Natural killer cell (primary cell): ENCODE results near the gene NKD1. TPM values are rescaled to one million over a fixed set of nuclear protein-coding genes. Genes with fewer than 3 reads are reported as not detected.

ENCODE experiments used
- ATAC-seq, 3 donors: fragments of 150-1000 bp in 2 of 3; fragments of 200-7000 bp in 1 of 3; cut with Tn5 transposase; 1 replicate in 1 of 3; 2 replicates in 2 of 3; pipeline ENCODE4 v1.10.0; 2021; ENCODE audit warnings: mild to moderate bottlenecking in 2 of 3, moderate library complexity in 2 of 3
- DNase-seq, 2 donors: peaks; one replicate each; pipeline versions ENCODE4 v3.0.0 to v3.0.0-alpha.2; 2013 to 2021; ENCODE audit warnings: mixed read lengths in 1 of 2
- H3K27ac ChIP-seq: one replicate; pipeline ENCODE4 v1.5.1; 2013; ENCODE audit warnings: mild to moderate bottlenecking, low read length
- H3K27me3 ChIP-seq: one replicate; pipeline ENCODE4 v1.6.1; 2013; ENCODE audit warnings: low read length; ENCODE audit not compliant: control insufficient read depth, insufficient read depth
- H3K36me3 ChIP-seq: one replicate; pipeline ENCODE4 v1.6.1; 2013; ENCODE audit warnings: low read length; ENCODE audit not compliant: control insufficient read depth, insufficient read depth
- H3K4me1 ChIP-seq: one replicate; pipeline ENCODE4 v1.6.1; 2013; ENCODE audit warnings: low read length; ENCODE audit not compliant: control insufficient read depth, insufficient read depth
- H3K4me3 ChIP-seq: one replicate; pipeline ENCODE4 v1.5.1; 2013; ENCODE audit warnings: low read length
- H3K9me3 ChIP-seq: one replicate; pipeline ENCODE4 v1.6.1; 2013; ENCODE audit warnings: low read length; ENCODE audit not compliant: control insufficient read depth, insufficient read depth
- H3K27ac Mint-ChIP-seq, 2 donors: one replicate each; pipeline ENCODE4 v1.8.0; 2022; ENCODE audit warnings: mild to moderate bottlenecking in 2 of 2, mixed read lengths in 2 of 2, moderate library complexity in 1 of 2
- H3K27me3 Mint-ChIP-seq, 2 donors: one replicate each; pipeline ENCODE4 v1.8.0; 2022; ENCODE audit warnings: low read depth in 2 of 2, mixed read lengths in 2 of 2
- H3K36me3 Mint-ChIP-seq: one replicate; pipeline ENCODE4 v1.8.0; 2022; ENCODE audit warnings: mixed read lengths
- H3K4me1 Mint-ChIP-seq, 2 donors: one replicate each; pipeline ENCODE4 v1.8.0; 2022; ENCODE audit warnings: mixed read lengths in 2 of 2
- H3K4me3 Mint-ChIP-seq: one replicate; pipeline ENCODE4 v1.8.0; 2022; ENCODE audit warnings: mild to moderate bottlenecking, moderate library complexity, mixed read lengths
- H3K9me3 Mint-ChIP-seq, 2 donors: one replicate each; pipeline ENCODE4 v1.8.0; 2022; ENCODE audit warnings: mixed read lengths in 2 of 2
- CTCF ChIP-seq: fragments of 200-600 bp; IDR thresholded peaks from one replicate; pipeline ENCODE4 v1.8.0; 2022; ENCODE audit warnings: antibody characterized with exemption
- WGBS: methylation state at CpG from one replicate; pipeline ENCODE4 v1.1.7; 2013; ENCODE audit warnings: missing lambda C conversion rate; ENCODE audit not compliant: insufficient coverage; 5-methylcytosine and 5-hydroxymethylcytosine counted together
- intact Hi-C: fragments of 100-400 bp; cut with micrococcal nuclease; formaldehyde crosslinking; loops from one replicate; pipeline ENCODE4 v1.14.2; 2022
- total RNA-seq, 4 donors: library from RNA; stranded (reverse); fragments of 120-200 nt in 1 of 4; gene quantifications; one replicate each; pipeline versions ENCODE4 v1.2.3 to v1.2.4, GENCODE V29; 2013 to 2022

NKD1 gene
- total RNA-seq, 3 donors from 2014 or later (not counting 1 experiment from before 2014, with no cell fraction given) = 0.75 to 1.5 (median 1.0) TPM

GRCh38 chr16:50607051-50607431, 58.8 kb downstream of the NKD1 start:
- no peak overlapping the region for H3K4me3 ChIP-seq
- H3K9me3 Mint-ChIP-seq = no peaks in the 10 kb centered on the region
- H3K27me3 Mint-ChIP-seq = no peaks in the 10 kb centered on the region
- no peak overlapping the region for H3K4me3 Mint-ChIP-seq
- no peak overlapping the region for H3K27ac ChIP-seq
- WGBS = 93% methylated on average over 3 of the region's 3 CpGs
- peaks cover 8% of the 10 kb centered on the region for H3K4me1 ChIP-seq
- no peaks in the 10 kb centered on the region for H3K36me3 ChIP-seq
- H3K27me3 ChIP-seq = no peaks in the 10 kb centered on the region
- TF ChIP-seq CTCF = no peak
- H3K9me3 ChIP-seq = no peaks in the 10 kb centered on the region
- no peak overlapping the region for H3K27ac Mint-ChIP-seq
- H3K36me3 Mint-ChIP-seq = no peaks in the 10 kb centered on the region
- ATAC-seq (no peak), DNase-seq (no peak)
- peaks cover 0 to 14% of the 10 kb centered on the region in 2 donors for H3K4me1 Mint-ChIP-seq
- intact Hi-C loops = no loop called here

GRCh38 chr16:50607447-50607846, 59.3 kb downstream of the NKD1 start:
- H3K27ac Mint-ChIP-seq = no peak overlapping the region
- Histone ChIP-seq H3K4me1 (peaks cover 4% of the 10 kb centered on the region), H3K9me3 (no peaks in the 10 kb centered on the region), H3K27ac (no peak overlapping the region), H3K4me3 (no peak overlapping the region), H3K27me3 (no peaks in the 10 kb centered on the region), H3K36me3 (no peaks in the 10 kb centered on the region)
- no peak overlapping the region for H3K4me3 Mint-ChIP-seq
- TF ChIP-seq CTCF = no peak
- H3K4me1 Mint-ChIP-seq = peaks cover 0 to 12% of the 10 kb centered on the region in 2 donors
- peaks cover 0 to 2% of the 10 kb centered on the region in 2 donors for H3K27me3 Mint-ChIP-seq
- no peaks in the 10 kb centered on the region for H3K36me3 Mint-ChIP-seq
- intact Hi-C loops = no loop called here
- 79% methylated on average over 3 of the region's 4 CpGs for WGBS
- H3K9me3 Mint-ChIP-seq = no peaks in the 10 kb centered on the region
- DNase-seq = no peak
- ATAC-seq = no peak

GRCh38 chr16:50607970-50608557, 59.9 kb downstream of the NKD1 start:
- Histone ChIP-seq H3K4me1 (no peaks in the 10 kb centered on the region), H3K36me3 (no peaks in the 10 kb centered on the region), H3K4me3 (no peak overlapping the region), H3K9me3 (no peaks in the 10 kb centered on the region), H3K27ac (no peak overlapping the region), H3K27me3 (no peaks in the 10 kb centered on the region)
- 95% methylated on average over 14 of the region's 14 CpGs for WGBS
- Mint-ChIP-seq H3K9me3 (no peaks in the 10 kb centered on the region), H3K27ac (no peak overlapping the region), H3K4me3 (no peak overlapping the region), H3K4me1 (peaks cover 0 to 8% of the 10 kb centered on the region in 2 donors), H3K36me3 (no peaks in the 10 kb centered on the region), H3K27me3 (peaks cover 0 to 7% of the 10 kb centered on the region in 2 donors)
- no peak for TF ChIP-seq CTCF
- DNase-seq (no peak), ATAC-seq (no peak)
- intact Hi-C loops = no loop called here

- Mint-ChIP-seq H3K4me3 (no peak overlapping the region), H3K36me3 (no peaks in the 10 kb centered on the region), H3K9me3 (no peaks in the 10 kb centered on the region), H3K4me1 (peaks cover 0 to 8% of the 10 kb centered on the region in 2 donors), H3K27ac (no peak overlapping the region), H3K27me3 (peaks cover 0 to 7% of the 10 kb centered on the region in 2 donors)
- no peaks in the 10 kb centered on the region for H3K27me3 ChIP-seq
- TF ChIP-seq CTCF = no peak
- ATAC-seq (no peak), DNase-seq (no peak)
- H3K36me3 ChIP-seq = no peaks in the 10 kb centered on the region
- intact Hi-C loops = no loop called here
- H3K27ac ChIP-seq = no peak overlapping the region
- no peaks in the 10 kb centered on the region for H3K9me3 ChIP-seq
- WGBS = 84% methylated on average over 7 of the region's 7 CpGs
- H3K4me1 ChIP-seq = no peaks in the 10 kb centered on the region
- no peak overlapping the region for H3K4me3 ChIP-seq
Measured at GRCh38 chr16:50609049-50609448, 60.9 kb downstream of the NKD1 start.
